GM12892 (cell line): ENCODE results near the gene FRMD4B.

Source experiments
- POLR2A ChIP-seq: IDR thresholded peaks from 2 replicates; pipeline ENCODE4 v1.6.1; 2011; ENCODE audit warnings: low read depth, low read length, control low read depth
- POLR2AphosphoS5 ChIP-seq: IDR thresholded peaks from 2 replicates; pipeline ENCODE4 v1.6.1; 2011; ENCODE audit warnings: low read depth, low read length, control low read depth
- TAF1 ChIP-seq: IDR thresholded peaks from 2 replicates; pipeline ENCODE4 v1.6.1; 2011; ENCODE audit warnings: low read depth, mild to moderate bottlenecking, control low read depth, low read length, borderline replicate concordance

DNA sequence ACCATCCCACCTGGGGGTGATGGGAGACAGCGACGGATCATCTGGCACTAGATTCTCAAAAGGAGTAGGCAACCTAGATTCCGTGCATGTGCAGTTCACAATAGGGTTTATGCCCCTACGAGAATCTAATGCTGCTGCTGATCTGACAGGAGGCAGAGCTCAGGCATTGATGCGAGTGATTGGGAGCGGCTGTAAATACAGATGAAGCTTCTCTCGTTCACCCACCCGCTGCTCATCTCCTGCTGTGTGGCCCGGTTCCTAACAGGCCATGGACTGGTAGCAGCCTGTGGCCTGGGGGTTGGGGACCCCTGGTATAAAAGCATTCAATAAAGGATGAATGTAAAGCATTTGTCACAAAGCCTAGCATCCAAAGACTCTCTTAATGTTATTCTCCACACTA, 126.8 kb downstream of the FRMD4B start:
- TF ChIP-seq POLR2AphosphoS5 (no peak), POLR2A (no peak), TAF1 (no peak)
